K562 (cell line): ENCODE data around the gene CAVIN1. TPM values are rescaled to one million over a fixed set of nuclear protein-coding genes. Genes with fewer than 3 reads are reported as not detected.

Source experiments
- ATAC-seq: fragments of 200-7000 bp; cut with Tn5 transposase; 3 replicates; pipeline ENCODE4 v1.9.1; 2020; ENCODE audit warnings: moderate library complexity
- BruUV-seq: library from RNA; stranded (reverse); fragments of 400-500 nt; replicated peaks from 2 replicates; lab custom pipeline; 2021; lab: Mats Ljungman, UMichigan
- CTCF ChIA-PET: fragments of 300-600 bp; formaldehyde crosslinking; extraction: SDS; loops from one replicate; lab custom pipeline; 2021; ENCODE audit warnings: low intra/inter-chr PET ratio; lab: Yijun Ruan, JAX
- POLR2A ChIA-PET: fragments of 300-600, 350-650 bp; sonication (Branson Sonifier 250); formaldehyde crosslinking; extraction: SDS; loops from one replicate; lab custom pipeline; 2021; ENCODE audit warnings: antibody characterized with exemption, inconsistent platforms; lab: Yijun Ruan, JAX
- DNase-seq, 4 experiments: peaks; one replicate each; pipeline versions ENCODE4 v3.0.0 to v3.0.0-alpha.2; 2011 to 2018; ENCODE audit warnings: low spot score in 3 of 4, mixed read lengths in 3 of 4; ENCODE audit errors: extremely low read depth in 1 of 4
- FAIRE-seq: peaks from 2 replicates; lab custom pipeline; 2011; peaks lifted over from hg19 to GRCh38; lab: Jason Lieb, UNC
- H2AFZ ChIP-seq: 2 replicates; pipeline ENCODE4 v1.6.0; 2011; ENCODE audit warnings: low read depth, low read length, control low read depth, inconsistent platforms
- H3K27ac ChIP-seq: fragments of 200-600 bp; 3 replicates; pipeline ENCODE4 v1.8.0; 2011; ENCODE audit warnings: low read depth, mild to moderate bottlenecking, control low read depth, inconsistent platforms, low read length, moderate library complexity, mixed read lengths; ENCODE audit errors: extremely low read depth
- H3K27me3 ChIP-seq, 2 experiments: fragments of 300-600 bp in 1 of 2; 2 replicates in 1 of 2; 3 replicates in 1 of 2; pipeline versions ENCODE4 v1.6.0 to v1.8.0; 2011; ENCODE audit warnings: inconsistent platforms in 2 of 2, low read length in 2 of 2, mild to moderate bottlenecking in 1 of 2, mixed read lengths in 1 of 2, moderate library complexity in 1 of 2; ENCODE audit not compliant: control insufficient read depth in 2 of 2, insufficient read depth in 2 of 2
- H3K36me3 ChIP-seq: fragments of 300-600 bp; 3 replicates; pipeline ENCODE4 v1.8.0; 2011; ENCODE audit warnings: mild to moderate bottlenecking, low read length, inconsistent platforms; ENCODE audit not compliant: control insufficient read depth, insufficient read depth
- H3K4me1 ChIP-seq, 2 experiments: fragments of 200-600 bp in 1 of 2; replicated peaks in 1 of 2; 2 replicates in 1 of 2; 3 replicates in 1 of 2; pipeline versions ENCODE4 v1.5.1 to v1.8.0; 2011; ENCODE audit warnings: inconsistent platforms in 2 of 2, low read length in 2 of 2, mild to moderate bottlenecking in 1 of 2, mixed read lengths in 1 of 2, moderate library complexity in 1 of 2; ENCODE audit not compliant: control insufficient read depth in 2 of 2, insufficient read depth in 2 of 2
- H3K4me2 ChIP-seq: 2 replicates; pipeline ENCODE4 v1.6.1; 2011; ENCODE audit warnings: low read length, control low read depth, inconsistent platforms, mixed read lengths; ENCODE audit not compliant: insufficient read depth
- H3K4me3 ChIP-seq: fragments of 200-600 bp; sonication (generic), shearing (Covaris generic); 2 replicates; pipeline ENCODE4 v1.5.1; 2016; ENCODE audit warnings: control low read depth, inconsistent platforms
- H3K79me2 ChIP-seq: fragments of 200-600 bp; 3 replicates; pipeline ENCODE4 v1.8.0; 2011; ENCODE audit warnings: low read length, inconsistent platforms; ENCODE audit not compliant: control insufficient read depth, insufficient read depth
- H3K9ac ChIP-seq, 2 experiments: 2 replicates each; pipeline versions ENCODE4 v1.6.0 to v1.6.1; 2011; ENCODE audit warnings: low read depth in 2 of 2, low read length in 2 of 2, control low read depth in 1 of 2, inconsistent platforms in 1 of 2, mild to moderate bottlenecking in 1 of 2, mixed read lengths in 1 of 2; ENCODE audit not compliant: insufficient read depth in 1 of 2
- H3K9me1 ChIP-seq: one replicate; pipeline ENCODE4 v1.6.0; 2011; ENCODE audit warnings: inconsistent platforms, mild to moderate bottlenecking, low read length, moderate library complexity; ENCODE audit not compliant: control insufficient read depth, insufficient read depth
- H3K9me3 ChIP-seq: replicated peaks from 2 replicates; pipeline ENCODE4 v1.5.1; 2011; ENCODE audit warnings: low read depth, low read length, inconsistent platforms; ENCODE audit not compliant: control insufficient read depth, insufficient read depth
- H4K20me1 ChIP-seq: replicated peaks from 2 replicates; pipeline ENCODE4 v1.6.1; 2011; ENCODE audit warnings: low read length, inconsistent platforms, mixed read lengths; ENCODE audit not compliant: control insufficient read depth, insufficient read depth
- KDM1A ChIP-seq, 2 experiments: fragments of 450-650 bp; IDR thresholded peaks; 2 replicates each; pipeline ENCODE4 v1.6.1; 2016; ENCODE audit warnings: mild to moderate bottlenecking in 2 of 2
- MCM7 ChIP-seq, 2 experiments: fragments of 450-650 bp; IDR thresholded peaks; 2 replicates each; pipeline ENCODE4 v1.6.1; 2016 to 2018
- NR1H2 ChIP-seq: sonication (generic); formaldehyde crosslinking; IDR thresholded peaks from 2 replicates; pipeline ENCODE4 v1.4.0; 2020; ENCODE audit warnings: mild to moderate bottlenecking, missing genetic modification reagents
- PHTF2 ChIP-seq: fragments of 250-450 bp; sonication (Bioruptor Pico); IDR thresholded peaks from 2 replicates; pipeline ENCODE4 v1.5.0; 2021; ENCODE audit warnings: mild to moderate bottlenecking
- PTBP1 ChIP-seq: fragments of 200-400 bp; formaldehyde crosslinking; IDR thresholded peaks from 2 replicates; pipeline ENCODE4 v1.6.1; 2017; ENCODE audit warnings: low read depth, low read length
- SMARCB1 ChIP-seq: IDR thresholded peaks from 2 replicates; pipeline ENCODE4 v1.6.1; 2011; ENCODE audit warnings: improper control_type of control experiment, low read depth; ENCODE audit not compliant: insufficient read length
- SPI1 ChIP-seq: IDR thresholded peaks from 2 replicates; pipeline ENCODE4 v1.6.1; 2011; ENCODE audit warnings: low read depth, low read length, control low read depth, borderline replicate concordance
- TRIM24 ChIP-seq, 2 experiments: fragments of 450-650 bp; IDR thresholded peaks; 2 replicates each; pipeline ENCODE4 v1.6.1; 2016
- WGBS: fragments of 100-300 bp; shearing (Covaris generic); methylation state at CpG from one replicate; pipeline ENCODE4 v1.1.6; 2016; ENCODE audit warnings: low coverage, mixed read lengths; ENCODE audit not compliant: insufficient coverage; ENCODE audit errors: missing lambda C conversion rate; 5-methylcytosine and 5-hydroxymethylcytosine counted together
- in situ Hi-C: fragments of 300-500 bp; cut with MboI; formaldehyde crosslinking; loops from 4 replicates; pipeline ENCODE4 v1.15.0; 2018; ENCODE audit warnings: inconsistent platforms, mixed read lengths
- intact Hi-C: fragments of 100-400 bp; cut with micrococcal nuclease; formaldehyde crosslinking; loops from 2 replicates; pipeline ENCODE4 v1.14.2; 2022
- polyA plus RNA-seq, 8 experiments: library from polyadenylated mRNA; depleted of rRNA in 4 of 8; stranded (reverse) in 5 of 8; unstranded in 3 of 8; fragments of >200 nt; fragmentation: Nextera tagmentation in 2 of 8; fragmentation: Illumina TruSeq in 1 of 8; extraction: Ambion mirVana in 2 of 8; extraction: Trizol in 1 of 8; gene quantifications; 2 replicates each; pipeline versions ENCODE4 v1.2.1 to v1.2.3, GENCODE V29; 2011 to 2014; ENCODE audit warnings: inconsistent platforms in 1 of 8, missing spikeins in 1 of 8
- total RNA-seq, 7 experiments: library from RNA; depleted of rRNA in 6 of 7; stranded (reverse); fragments of >200 nt in 6 of 7; fragmentation: Illumina TruSeq in 2 of 7; extraction: Trizol in 2 of 7; gene quantifications; 2 replicates each; pipeline versions ENCODE4 v1.2.1 to v1.2.3, GENCODE V29; 2011 to 2021; ENCODE audit warnings: low replicate concordance in 1 of 7

CAVIN1 gene
- total and polyA plus RNA-seq, 9 of the 15 experiments (the other 6 are each of a cell fraction or from before 2014, with no cell fraction given), result 6.8 to 162 (median 74.5) TPM

DNA sequence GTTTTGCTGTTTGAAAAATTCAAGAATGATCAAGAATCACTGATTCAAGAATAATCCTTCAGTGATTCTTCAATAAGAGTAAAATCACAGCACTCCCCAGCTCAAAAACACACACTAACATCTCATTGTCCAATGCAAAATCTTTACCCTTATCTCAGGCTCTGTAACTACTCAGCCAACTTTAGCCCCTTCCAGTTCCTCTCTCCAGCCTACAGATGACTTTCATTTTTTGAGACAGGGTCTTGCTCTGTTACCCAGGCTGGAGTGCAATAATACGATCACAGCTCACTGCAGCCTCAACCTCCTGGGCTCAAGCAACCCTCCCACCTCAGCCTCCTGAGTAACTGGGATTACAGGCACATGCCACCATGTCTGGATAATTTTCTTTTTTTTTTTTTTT is 59.8 kb downstream of the CAVIN1 start:
- no peak overlapping the region for H3K9ac ChIP-seq
- H3K27me3 ChIP-seq, result no peaks in the 10 kb centered on the region
- no peak overlapping the region for H3K27ac ChIP-seq
- peaks cover 4% of the 10 kb centered on the region; the same call in 2 of the 3 replicates for H3K36me3 ChIP-seq
- intact Hi-C loops (no loop called here), in situ Hi-C loops (no loop called here)
- no peak overlapping the region for H3K4me3 ChIP-seq
- FAIRE-seq, result no peak
- no peaks in the 10 kb centered on the region for H3K9me3 ChIP-seq
- H3K4me1 ChIP-seq, result peaks cover 19 to 33% of the 10 kb centered on the region in 2 experiments; a peak in 4 of 5 replicates
- BruUV-seq, result no TSS peak
- ChIA-PET POLR2A (interaction anchor here (0.6 kb wide), 1 partner anchor 1756 kb away, joined by 3 read pairs; no protein-coding TSS in a partner anchor), CTCF (no interaction called here)
- peaks cover 5% of the 10 kb centered on the region for H3K9me1 ChIP-seq
- H4K20me1 ChIP-seq, result peaks cover 18% of the 10 kb centered on the region; the same call in 1 of the 2 replicates
- no peak overlapping the region for H2AFZ ChIP-seq
- no peak overlapping the region for H3K4me2 ChIP-seq
- DNase-seq, result no peak
- no peak for ATAC-seq
- peaks cover 77% of the 10 kb centered on the region for H3K79me2 ChIP-seq
- 50% methylated on average over 1 of the region's 1 CpG for WGBS
- TF ChIP-seq SPI1 (peak; percentile 6; the same call in 1 of the 2 replicates), PHTF2 (CRISPR knock-in tag) (no peak), KDM1A (IDR thresholded peaks at IDR 0.05) (peak in 1 of 2 experiments; percentile 30; a peak in 2 of 4 replicates)

DNA sequence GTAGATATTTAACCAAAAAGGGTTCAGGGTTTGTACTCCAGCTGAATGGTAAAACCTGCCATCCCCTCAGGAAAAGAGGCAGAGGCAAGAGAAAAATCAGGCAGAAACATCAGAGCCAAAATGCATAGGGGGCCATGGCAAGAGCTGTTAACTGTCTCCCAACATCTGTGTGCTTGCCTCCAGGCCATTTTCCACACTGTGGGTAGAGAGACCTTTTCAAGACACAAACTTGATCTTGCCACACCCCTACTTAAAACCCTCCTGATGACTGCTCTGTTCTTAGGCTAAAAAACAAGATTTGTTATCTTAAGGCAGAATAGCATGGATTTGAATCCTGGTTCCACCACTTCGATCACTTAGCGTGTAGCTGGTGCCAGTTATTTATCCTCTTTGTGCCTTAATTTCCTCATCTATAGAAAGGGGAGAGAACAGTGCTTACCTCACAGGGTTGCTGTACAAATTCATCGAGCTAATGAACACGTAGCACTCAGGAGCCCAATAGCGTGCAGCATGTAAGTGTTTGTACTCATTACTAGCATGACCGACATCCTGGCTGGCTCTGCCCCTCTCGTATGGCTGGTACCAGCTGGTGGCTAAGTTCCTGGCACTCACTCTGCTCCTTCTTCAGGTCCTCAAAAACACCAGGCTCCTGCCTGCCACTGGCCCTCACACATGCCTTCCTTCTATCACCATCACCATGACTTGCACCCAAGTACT is 60.7 kb downstream of the CAVIN1 start:
- intact Hi-C loops (no loop called here), in situ Hi-C loops (no loop called here)
- no TSS peak for BruUV-seq
- Histone ChIP-seq H3K9ac (no peak overlapping the region; a peak in 1 of 4 replicates), H3K9me3 (no peaks in the 10 kb centered on the region), H3K4me2 (no peak overlapping the region), H3K27me3 (no peaks in the 10 kb centered on the region), H3K4me1 (peaks cover 18 to 31% of the 10 kb centered on the region in 2 experiments; a peak in 4 of 5 replicates), H3K27ac (peak overlapping the region; percentile 24; the same call in 1 of the 3 replicates), H4K20me1 (peaks cover 18% of the 10 kb centered on the region; the same call in 1 of the 2 replicates), H2AFZ (no peak overlapping the region), H3K4me3 (no peak overlapping the region), H3K36me3 (peaks cover 4% of the 10 kb centered on the region; the same call in 2 of the 3 replicates), H3K9me1 (peaks cover 5% of the 10 kb centered on the region), H3K79me2 (peaks cover 75% of the 10 kb centered on the region)
- WGBS, result 83% methylated on average over 7 of the region's 7 CpGs
- TF ChIP-seq MCM7 (IDR thresholded peaks at IDR 0.05) (no peak), SMARCB1 (peak; percentile 47), TRIM24 (IDR thresholded peaks at IDR 0.05) (no peak), PTBP1 (0 out of 2 replicates have a peak, but pooled peaks have one; percentile 45), NR1H2 (no peak)
- POLR2A ChIA-PET, result interaction anchor here (0.6 to 1.6 kb wide), 4 partner anchors 9 to 66 kb away, joined by 3 to 5 read pairs (median 4); no protein-coding TSS in a partner anchor
- FAIRE-seq (no peak), ATAC-seq (no peak), DNase-seq (no peak)
- CTCF ChIA-PET, result no interaction called here
